Neural cell (in vitro differentiated cells): ENCODE measurements around the gene CPZ. TPM values are rescaled to one million over a fixed set of nuclear protein-coding genes. Genes with fewer than 3 reads are reported as not detected.

Source experiments
- H2AFZ ChIP-seq: fragments of 200-600, 300-800 bp; sonication (generic), shearing (Covaris generic); 2 replicates; pipeline ENCODE4 v1.6.0; 2014; ENCODE audit warnings: low read depth, mild to moderate bottlenecking, antibody characterized with exemption, low read length, moderate library complexity
- H3F3A ChIP-seq: fragments of 200-600 bp; shearing (Covaris generic); 2 replicates; pipeline ENCODE4 v1.6.1; 2016; ENCODE audit warnings: mild to moderate bottlenecking, moderate library complexity, mixed read lengths, antibody characterized with exemption, low read length; ENCODE audit not compliant: insufficient read depth, poor library complexity, severe bottlenecking
- H3K27ac ChIP-seq: fragments of 200-600, 300-800 bp; sonication (generic), shearing (Covaris generic); 2 replicates; pipeline ENCODE4 v1.5.1; 2014; ENCODE audit warnings: mild to moderate bottlenecking, low read length, moderate library complexity
- H3K27me3 ChIP-seq: fragments of 300-800, 200-600 bp; sonication (generic), shearing (Covaris generic); 2 replicates; pipeline ENCODE4 v1.6.0; 2014; ENCODE audit warnings: mild to moderate bottlenecking, low read depth, low read length, moderate library complexity; ENCODE audit not compliant: insufficient read depth
- H3K36me3 ChIP-seq: fragments of 300-800, 200-600 bp; sonication (generic), shearing (Covaris generic); 2 replicates; pipeline ENCODE4 v1.5.1; 2014; ENCODE audit warnings: mild to moderate bottlenecking, antibody characterized with exemption, low read length, moderate library complexity; ENCODE audit not compliant: insufficient read depth
- H3K4me2 ChIP-seq: fragments of 300-800, 200-600 bp; sonication (generic), shearing (Covaris generic); 2 replicates; pipeline ENCODE4 v1.6.0; 2014; ENCODE audit warnings: mild to moderate bottlenecking, low read length
- H3K4me3 ChIP-seq: fragments of 300-800, 200-600 bp; sonication (generic), shearing (Covaris generic); 2 replicates; pipeline ENCODE4 v1.5.1; 2014; ENCODE audit warnings: mild to moderate bottlenecking, low read length, moderate library complexity
- H3K79me2 ChIP-seq: fragments of 200-600 bp; shearing (Covaris generic); replicated peaks from 2 replicates; pipeline ENCODE4 v1.6.0; 2014; ENCODE audit warnings: mild to moderate bottlenecking, low read length, moderate library complexity; ENCODE audit not compliant: insufficient read depth
- H3K9ac ChIP-seq: fragments of 300-800, 200-600 bp; sonication (generic), shearing (Covaris generic); 2 replicates; pipeline ENCODE4 v1.6.1; 2016; ENCODE audit warnings: mild to moderate bottlenecking, low read length, mixed read lengths
- H3K9me2 ChIP-seq: fragments of 200-600 bp; shearing (Covaris generic); 2 replicates; pipeline ENCODE4 v1.6.1; 2016; ENCODE audit warnings: mild to moderate bottlenecking, low read length, mixed read lengths; ENCODE audit not compliant: insufficient read depth
- H3K9me3 ChIP-seq: fragments of 200-600, 300-800 bp; sonication (generic), shearing (Covaris generic); 2 replicates; pipeline ENCODE4 v1.6.1; 2016; ENCODE audit warnings: mild to moderate bottlenecking, mixed run types, low read length, moderate library complexity, mixed read lengths
- H4K20me1 ChIP-seq: fragments of 200-600 bp; shearing (Covaris generic); 2 replicates; pipeline ENCODE4 v1.6.1; 2016; ENCODE audit warnings: mild to moderate bottlenecking, mixed run types; ENCODE audit not compliant: insufficient read depth
- EP300 ChIP-seq: fragments of 450-650 bp; conservative IDR thresholded peaks from 2 replicates; pipeline ENCODE4 v1.6.1; 2014; ENCODE audit warnings: antibody characterized with exemption, mild to moderate bottlenecking, moderate library complexity; ENCODE audit not compliant: poor library complexity, severe bottlenecking
- EZH2 ChIP-seq: fragments of 200-600, 300-800 bp; shearing (Covaris generic), sonication (generic); IDR thresholded peaks from 2 replicates; pipeline ENCODE4 v1.6.1; 2014; ENCODE audit warnings: antibody characterized with exemption, low read length, borderline replicate concordance, mild to moderate bottlenecking; ENCODE audit not compliant: insufficient read depth, poor library complexity, severe bottlenecking
- POLR2AphosphoS5 ChIP-seq: IDR thresholded peaks from 2 replicates; pipeline ENCODE4 v1.6.1; 2012
- RAD21 ChIP-seq: fragments of 450-650 bp; conservative IDR thresholded peaks from 2 replicates; pipeline ENCODE4 v1.6.1; 2014; ENCODE audit warnings: antibody characterized with exemption, mild to moderate bottlenecking, moderate library complexity
- SMC3 ChIP-seq: fragments of 450-650 bp; conservative IDR thresholded peaks from 2 replicates; pipeline ENCODE4 v1.6.1; 2014; ENCODE audit warnings: antibody characterized with exemption, mild to moderate bottlenecking, moderate library complexity; ENCODE audit not compliant: poor library complexity
- polyA minus RNA-seq: library from RNA; depleted of rRNA, polyadenylated mRNA; stranded (reverse); fragments of >200 nt; gene quantifications from 2 replicates; pipeline ENCODE4 v1.2.3, GENCODE V29; 2014
- polyA plus RNA-seq: library from polyadenylated mRNA; depleted of rRNA; stranded (reverse); fragments of >200 nt; gene quantifications from 2 replicates; pipeline ENCODE4 v1.2.3, GENCODE V29; 2014
- TF ChIP-seq, protein P1 (sequence below): IDR thresholded peaks from 2 replicates; pipeline ENCODE4 v1.6.1; 2012; ENCODE audit warnings: borderline replicate concordance
- TF ChIP-seq, protein P2 (sequence below): fragments of 450-650 bp; IDR thresholded peaks from 2 replicates; pipeline ENCODE4 v1.5.1; 2014; ENCODE audit warnings: antibody characterized with exemption, mild to moderate bottlenecking, moderate library complexity; ENCODE audit not compliant: poor library complexity, severe bottlenecking

The CPZ gene
- polyA plus RNA-seq = not detected in 2 replicates
- polyA minus RNA-seq = not detected in 2 replicates

DNA sequence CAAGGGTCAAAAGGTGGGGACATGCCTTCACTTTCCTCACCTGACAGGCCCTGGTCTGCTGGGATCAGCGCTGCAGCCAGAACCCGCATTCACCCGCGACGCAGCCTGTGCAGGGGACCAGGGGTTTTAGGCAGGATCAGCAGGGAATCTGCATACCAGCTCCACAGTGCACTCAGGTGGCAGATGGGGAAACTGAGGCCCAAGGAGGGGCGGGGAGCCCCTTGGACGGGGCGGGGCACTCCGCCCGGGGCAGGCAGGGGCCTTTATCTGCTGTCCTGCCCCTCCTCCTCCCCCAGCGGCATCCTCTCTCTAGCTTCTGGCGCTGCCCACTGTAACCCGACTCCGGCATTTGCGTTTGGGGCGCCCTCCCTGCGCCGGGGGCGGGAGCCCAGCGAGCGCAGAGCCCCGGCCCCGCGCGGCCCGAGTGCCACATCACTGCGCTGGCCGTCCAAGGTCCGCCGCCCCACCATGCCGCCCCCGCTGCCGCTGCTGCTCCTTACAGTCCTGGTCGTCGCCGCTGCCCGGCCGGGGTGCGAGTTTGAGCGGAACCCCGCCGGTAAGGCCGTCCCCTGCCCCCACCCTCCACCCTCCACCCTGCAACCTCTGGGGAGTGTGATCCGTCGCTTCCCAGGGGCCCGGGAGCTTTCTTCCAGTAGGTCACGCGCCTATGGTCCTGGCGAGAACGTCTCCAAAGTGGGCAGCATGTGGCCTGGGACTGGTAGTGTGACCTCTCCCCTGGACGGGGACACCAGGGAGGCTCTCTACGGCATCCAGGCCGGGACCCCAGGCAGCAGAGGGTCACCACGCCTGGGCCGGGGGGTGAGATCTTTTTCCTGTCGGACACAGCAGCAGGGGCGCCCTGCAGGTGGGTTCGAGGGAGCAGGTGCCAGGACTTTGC, at the start of gene CPZ:
Gene CPZ, plus strand, starts transcription at position 400 of the 898 bp plus-strand sequence. Its CDS starts 69 bp downstream, at position 469.
- no peak within 1 kb of the TSS for H3K9ac ChIP-seq
- no peak within 1 kb of the TSS for H3K27ac ChIP-seq

DNA sequence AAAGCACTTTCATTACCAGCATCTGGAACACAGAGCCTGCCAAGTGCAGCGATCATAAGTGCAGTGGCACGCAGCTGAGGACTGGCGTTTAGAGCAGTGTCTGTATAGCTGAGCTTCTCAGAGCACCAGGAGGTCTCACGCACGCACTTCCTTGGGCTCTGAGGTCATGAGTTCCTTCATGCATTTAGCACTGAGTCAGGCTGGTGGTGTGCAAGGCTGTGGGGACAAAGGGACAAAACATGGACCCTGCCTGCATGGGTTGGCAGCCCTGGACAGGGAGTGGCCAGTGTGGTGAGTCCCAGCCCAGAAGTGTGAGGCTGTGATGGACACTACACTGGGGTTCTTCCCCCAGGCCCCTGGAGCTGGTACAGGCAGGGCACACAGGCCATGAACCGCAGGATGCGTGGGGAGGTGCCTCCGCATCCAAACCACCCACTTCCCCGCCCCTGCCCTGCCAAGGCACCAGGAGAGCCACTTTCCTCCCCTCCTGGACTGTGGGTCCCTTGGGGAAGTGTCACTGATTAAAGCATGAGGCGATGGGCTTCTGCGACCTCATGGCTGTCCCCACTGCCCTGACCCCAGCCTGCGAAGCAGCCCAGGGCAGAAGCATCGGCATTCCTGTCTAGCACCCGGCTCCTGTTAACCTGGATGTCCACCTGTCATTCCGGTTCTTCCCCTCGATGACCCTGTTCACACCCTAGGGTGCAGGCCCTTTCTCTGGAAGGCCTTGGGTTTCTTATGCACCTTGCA, 49.6 kb upstream of the CPZ start:
- Histone ChIP-seq H3F3A (no peaks in the 10 kb centered on the region), H2AFZ (no peak overlapping the region), H3K9ac (no peak overlapping the region), H3K9me3 (no peaks in the 10 kb centered on the region), H3K27ac (no peak overlapping the region), H3K79me2 (no peaks in the 10 kb centered on the region), H4K20me1 (no peaks in the 10 kb centered on the region), H3K27me3 (no peaks in the 10 kb centered on the region), H3K4me2 (no peak overlapping the region), H3K36me3 (no peaks in the 10 kb centered on the region), H3K4me3 (no peak overlapping the region), H3K9me2 (no peaks in the 10 kb centered on the region)
- TF ChIP-seq, protein P1, sequence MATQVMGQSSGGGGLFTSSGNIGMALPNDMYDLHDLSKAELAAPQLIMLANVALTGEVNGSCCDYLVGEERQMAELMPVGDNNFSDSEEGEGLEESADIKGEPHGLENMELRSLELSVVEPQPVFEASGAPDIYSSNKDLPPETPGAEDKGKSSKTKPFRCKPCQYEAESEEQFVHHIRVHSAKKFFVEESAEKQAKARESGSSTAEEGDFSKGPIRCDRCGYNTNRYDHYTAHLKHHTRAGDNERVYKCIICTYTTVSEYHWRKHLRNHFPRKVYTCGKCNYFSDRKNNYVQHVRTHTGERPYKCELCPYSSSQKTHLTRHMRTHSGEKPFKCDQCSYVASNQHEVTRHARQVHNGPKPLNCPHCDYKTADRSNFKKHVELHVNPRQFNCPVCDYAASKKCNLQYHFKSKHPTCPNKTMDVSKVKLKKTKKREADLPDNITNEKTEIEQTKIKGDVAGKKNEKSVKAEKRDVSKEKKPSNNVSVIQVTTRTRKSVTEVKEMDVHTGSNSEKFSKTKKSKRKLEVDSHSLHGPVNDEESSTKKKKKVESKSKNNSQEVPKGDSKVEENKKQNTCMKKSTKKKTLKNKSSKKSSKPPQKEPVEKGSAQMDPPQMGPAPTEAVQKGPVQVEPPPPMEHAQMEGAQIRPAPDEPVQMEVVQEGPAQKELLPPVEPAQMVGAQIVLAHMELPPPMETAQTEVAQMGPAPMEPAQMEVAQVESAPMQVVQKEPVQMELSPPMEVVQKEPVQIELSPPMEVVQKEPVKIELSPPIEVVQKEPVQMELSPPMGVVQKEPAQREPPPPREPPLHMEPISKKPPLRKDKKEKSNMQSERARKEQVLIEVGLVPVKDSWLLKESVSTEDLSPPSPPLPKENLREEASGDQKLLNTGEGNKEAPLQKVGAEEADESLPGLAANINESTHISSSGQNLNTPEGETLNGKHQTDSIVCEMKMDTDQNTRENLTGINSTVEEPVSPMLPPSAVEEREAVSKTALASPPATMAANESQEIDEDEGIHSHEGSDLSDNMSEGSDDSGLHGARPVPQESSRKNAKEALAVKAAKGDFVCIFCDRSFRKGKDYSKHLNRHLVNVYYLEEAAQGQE = no peak

More for the DNA sequence above, at the start of gene CPZ:
- H3K27me3 ChIP-seq = peaks cover 33% of the 10 kb centered on the region
- no peaks in the 10 kb centered on the region for H4K20me1 ChIP-seq
- no peak within 1 kb of the TSS for H3K4me3 ChIP-seq
- TF ChIP-seq, protein P2, sequence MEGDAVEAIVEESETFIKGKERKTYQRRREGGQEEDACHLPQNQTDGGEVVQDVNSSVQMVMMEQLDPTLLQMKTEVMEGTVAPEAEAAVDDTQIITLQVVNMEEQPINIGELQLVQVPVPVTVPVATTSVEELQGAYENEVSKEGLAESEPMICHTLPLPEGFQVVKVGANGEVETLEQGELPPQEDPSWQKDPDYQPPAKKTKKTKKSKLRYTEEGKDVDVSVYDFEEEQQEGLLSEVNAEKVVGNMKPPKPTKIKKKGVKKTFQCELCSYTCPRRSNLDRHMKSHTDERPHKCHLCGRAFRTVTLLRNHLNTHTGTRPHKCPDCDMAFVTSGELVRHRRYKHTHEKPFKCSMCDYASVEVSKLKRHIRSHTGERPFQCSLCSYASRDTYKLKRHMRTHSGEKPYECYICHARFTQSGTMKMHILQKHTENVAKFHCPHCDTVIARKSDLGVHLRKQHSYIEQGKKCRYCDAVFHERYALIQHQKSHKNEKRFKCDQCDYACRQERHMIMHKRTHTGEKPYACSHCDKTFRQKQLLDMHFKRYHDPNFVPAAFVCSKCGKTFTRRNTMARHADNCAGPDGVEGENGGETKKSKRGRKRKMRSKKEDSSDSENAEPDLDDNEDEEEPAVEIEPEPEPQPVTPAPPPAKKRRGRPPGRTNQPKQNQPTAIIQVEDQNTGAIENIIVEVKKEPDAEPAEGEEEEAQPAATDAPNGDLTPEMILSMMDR = no peak
- TF ChIP-seq POLR2AphosphoS5 = no peak
- TF ChIP-seq SMC3 = no peak
- no peak for TF ChIP-seq EP300
- TF ChIP-seq, protein P1 = no peak
- TF ChIP-seq RAD21 = no peak
- no peak for TF ChIP-seq EZH2
- H3F3A ChIP-seq = no peaks in the 10 kb centered on the region
- no peaks in the 10 kb centered on the region for H3K36me3 ChIP-seq
- H3K79me2 ChIP-seq = no peaks in the 10 kb centered on the region
- no peaks in the 10 kb centered on the region for H3K9me2 ChIP-seq
- H3K9me3 ChIP-seq = no peaks in the 10 kb centered on the region
- no peak within 1 kb of the TSS for H2AFZ ChIP-seq
- H3K4me2 ChIP-seq = no peak within 1 kb of the TSS
